Measurements from ENCODE around the gene ETV6.

- TF ChIP-seq, protein P1, sequence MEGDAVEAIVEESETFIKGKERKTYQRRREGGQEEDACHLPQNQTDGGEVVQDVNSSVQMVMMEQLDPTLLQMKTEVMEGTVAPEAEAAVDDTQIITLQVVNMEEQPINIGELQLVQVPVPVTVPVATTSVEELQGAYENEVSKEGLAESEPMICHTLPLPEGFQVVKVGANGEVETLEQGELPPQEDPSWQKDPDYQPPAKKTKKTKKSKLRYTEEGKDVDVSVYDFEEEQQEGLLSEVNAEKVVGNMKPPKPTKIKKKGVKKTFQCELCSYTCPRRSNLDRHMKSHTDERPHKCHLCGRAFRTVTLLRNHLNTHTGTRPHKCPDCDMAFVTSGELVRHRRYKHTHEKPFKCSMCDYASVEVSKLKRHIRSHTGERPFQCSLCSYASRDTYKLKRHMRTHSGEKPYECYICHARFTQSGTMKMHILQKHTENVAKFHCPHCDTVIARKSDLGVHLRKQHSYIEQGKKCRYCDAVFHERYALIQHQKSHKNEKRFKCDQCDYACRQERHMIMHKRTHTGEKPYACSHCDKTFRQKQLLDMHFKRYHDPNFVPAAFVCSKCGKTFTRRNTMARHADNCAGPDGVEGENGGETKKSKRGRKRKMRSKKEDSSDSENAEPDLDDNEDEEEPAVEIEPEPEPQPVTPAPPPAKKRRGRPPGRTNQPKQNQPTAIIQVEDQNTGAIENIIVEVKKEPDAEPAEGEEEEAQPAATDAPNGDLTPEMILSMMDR (IDR thresholded peaks at IDR 0.05): no peak
- TF ChIP-seq POLR2A (IDR thresholded peaks at IDR 0.05): no peak
Measured at GRCh38 chr12:11630046-11630706, 19.3 kb upstream of the ETV6 start.

Measured in uterus (tissue), 2 donors.